DMS153 (cell line): Measurements from ENCODE around the gene DISC1.
"Not testable (repeated sequence)": the region's sequence is repeated elsewhere in the genome, so short reads cannot be mapped to it uniquely, and the experiment has no call there.

Experiments used
- DNase-seq: peaks from one replicate; lab custom pipeline; 2025; lab: John Stamatoyannopoulos, UW

The DISC1 gene

DNA sequence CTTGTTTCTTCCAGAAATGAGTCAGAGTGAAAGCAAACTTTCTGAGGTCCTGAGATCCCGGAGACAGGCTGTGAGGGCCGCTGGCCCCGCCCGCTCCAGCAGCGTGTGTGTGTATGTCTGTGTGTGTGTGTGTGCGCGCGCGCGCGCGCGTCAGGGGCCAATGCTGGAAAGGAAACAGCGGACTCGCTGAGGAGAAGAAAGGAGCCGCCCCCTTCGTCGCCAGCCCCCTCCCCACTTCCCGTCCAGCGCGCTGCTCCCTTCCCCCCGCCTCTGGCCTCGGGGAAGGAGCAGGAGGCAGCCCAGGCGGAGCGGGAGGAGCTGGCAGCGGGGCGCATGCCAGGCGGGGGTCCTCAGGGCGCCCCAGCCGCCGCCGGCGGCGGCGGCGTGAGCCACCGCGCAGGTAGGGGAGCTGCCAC is at the start of gene DISC1:
Gene DISC1, plus strand, starts transcription at position 256 of the 416 bp plus-strand sequence. Its CDS starts 78 bp downstream, at position 334.
- DNase-seq: peak; percentile 78

DNA sequence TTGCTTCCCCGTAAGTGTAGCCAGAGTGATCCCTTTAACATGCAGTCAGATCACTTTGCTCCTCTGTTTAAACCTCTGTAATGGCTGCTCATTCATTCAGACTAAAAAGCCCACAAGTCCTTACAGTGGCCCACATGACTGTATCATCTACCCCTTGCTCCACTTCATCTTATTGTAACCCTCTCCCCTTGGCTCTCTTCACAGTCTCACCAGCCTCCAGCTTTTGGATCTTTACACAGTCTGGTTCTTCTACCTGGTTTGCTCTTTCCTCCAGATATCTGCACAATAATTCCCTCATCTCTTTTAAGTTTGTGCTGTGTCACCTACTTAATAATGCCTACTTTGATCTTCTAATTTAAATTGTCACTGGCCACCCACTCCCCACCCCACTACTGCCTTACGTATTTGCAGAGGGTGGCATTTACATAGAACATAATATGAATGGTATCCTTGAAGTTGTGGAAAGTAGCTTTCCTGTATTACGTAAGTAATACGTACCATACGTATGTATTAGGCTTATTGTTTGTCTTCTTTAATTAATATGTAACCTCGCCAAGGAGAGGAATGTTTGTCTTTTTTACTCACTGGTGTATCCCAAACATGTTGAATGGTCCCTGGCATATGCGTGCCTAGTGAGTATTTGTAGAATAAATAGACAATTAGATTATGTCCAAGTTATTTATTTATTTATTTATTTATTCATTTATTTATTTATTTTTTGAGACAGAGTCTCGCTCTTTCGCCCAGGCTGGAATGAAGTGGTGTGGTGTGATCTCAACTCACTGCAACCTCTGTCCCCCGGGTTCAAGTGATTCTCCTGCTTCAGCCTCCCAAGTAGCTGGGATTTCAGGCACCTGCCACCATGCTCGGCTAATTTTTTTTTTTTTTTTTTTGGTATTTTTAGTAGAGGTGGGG is 49.5 kb upstream of the DISC1 start:
- no peak for DNase-seq

DNA sequence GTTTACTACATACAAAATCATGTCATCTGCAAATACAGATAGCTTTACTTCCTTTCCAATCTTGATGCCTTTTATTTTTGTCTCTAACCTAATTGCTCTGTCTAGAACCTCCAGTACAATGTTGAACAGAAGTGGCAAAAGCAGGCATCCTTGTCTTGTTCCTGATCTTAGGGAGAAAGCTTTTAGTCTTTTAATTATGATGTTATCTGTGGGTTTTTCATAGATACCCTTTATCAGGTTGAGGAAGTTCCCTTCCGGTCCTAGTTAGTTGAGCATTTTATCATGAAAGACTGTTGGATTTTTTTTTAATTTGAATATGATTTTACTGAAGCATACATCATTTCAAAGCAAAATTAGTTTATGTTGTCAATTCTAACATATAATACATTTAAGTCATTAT is 45.7 kb upstream of the DISC1 start:
- DNase-seq: no peak

DNA sequence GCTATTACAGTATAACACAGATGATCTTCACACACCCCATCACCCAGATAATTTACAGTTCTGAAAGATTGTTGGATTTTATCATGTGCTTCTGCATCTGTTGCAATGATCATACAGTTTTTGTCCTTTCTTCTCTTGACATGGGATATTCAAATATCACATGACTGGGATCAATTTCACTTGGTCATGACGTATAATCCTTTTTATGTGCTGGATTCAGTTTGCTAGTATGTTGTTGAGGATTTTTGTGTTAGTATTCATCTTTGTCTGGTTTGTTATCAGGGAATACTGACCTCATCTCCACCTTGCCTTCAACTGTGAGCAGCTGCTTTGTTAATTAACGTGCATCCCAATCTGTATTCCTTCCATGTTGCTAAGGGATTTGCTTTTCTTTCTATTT is 44.7 kb upstream of the DISC1 start:
- DNase-seq: no peak

DNA sequence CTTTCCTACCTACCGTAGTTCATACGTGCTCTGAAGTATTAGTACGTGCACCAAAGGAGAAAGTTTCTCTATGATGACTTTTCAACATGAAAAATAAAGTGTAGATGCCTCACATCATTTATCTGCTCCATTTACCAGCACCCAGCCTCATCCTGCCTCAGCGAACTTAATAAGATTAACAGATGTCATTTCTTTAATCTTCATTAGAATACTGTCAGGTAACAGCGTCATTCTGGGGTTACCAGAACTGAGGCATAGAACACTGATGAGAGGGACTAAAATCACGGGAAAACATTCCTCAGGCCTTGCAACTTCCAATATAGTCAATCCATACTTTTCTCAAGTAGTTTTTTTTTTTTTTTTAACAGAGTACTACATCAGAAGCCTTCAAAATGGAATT is 43.2 kb upstream of the DISC1 start:
- no peak for DNase-seq

DNA sequence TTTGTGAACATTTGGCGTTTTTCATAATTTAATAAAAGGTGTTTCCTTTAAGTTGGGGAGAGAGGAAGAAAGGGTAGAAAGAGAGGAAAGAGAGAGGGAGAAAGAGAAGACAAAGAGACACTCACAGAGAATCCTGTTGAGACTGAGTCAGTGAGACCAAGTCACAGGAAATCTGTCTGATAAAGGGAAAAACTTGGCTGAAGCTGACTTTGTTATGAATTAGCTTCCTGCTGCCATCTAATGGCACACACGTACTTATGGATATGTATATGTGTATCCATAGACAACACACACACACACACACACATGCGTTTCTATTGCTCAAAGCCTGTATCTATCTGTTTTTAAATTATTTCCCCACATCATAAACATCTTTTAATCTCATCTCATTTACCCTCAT is 42.5 kb upstream of the DISC1 start:
- peak; percentile 21 for DNase-seq

DNA sequence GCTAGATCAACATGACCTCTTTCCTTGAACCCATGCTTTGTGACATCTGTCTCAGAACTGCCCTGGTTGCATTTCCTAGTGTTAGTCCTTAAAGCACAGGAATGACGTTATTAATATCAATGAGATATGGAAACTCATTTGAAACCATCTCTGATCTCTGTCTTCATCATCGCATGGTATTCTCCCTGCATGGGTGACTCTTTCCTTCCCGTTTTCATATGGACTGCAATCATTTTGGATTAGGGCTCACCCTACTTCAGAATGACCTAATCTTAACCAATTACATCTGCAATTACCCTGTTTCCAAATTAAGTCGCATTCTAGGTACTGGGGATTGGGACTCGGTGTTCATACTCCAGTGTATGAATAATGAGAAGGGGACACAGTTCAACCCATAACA is 41.7 kb upstream of the DISC1 start:
- no peak for DNase-seq

DNA sequence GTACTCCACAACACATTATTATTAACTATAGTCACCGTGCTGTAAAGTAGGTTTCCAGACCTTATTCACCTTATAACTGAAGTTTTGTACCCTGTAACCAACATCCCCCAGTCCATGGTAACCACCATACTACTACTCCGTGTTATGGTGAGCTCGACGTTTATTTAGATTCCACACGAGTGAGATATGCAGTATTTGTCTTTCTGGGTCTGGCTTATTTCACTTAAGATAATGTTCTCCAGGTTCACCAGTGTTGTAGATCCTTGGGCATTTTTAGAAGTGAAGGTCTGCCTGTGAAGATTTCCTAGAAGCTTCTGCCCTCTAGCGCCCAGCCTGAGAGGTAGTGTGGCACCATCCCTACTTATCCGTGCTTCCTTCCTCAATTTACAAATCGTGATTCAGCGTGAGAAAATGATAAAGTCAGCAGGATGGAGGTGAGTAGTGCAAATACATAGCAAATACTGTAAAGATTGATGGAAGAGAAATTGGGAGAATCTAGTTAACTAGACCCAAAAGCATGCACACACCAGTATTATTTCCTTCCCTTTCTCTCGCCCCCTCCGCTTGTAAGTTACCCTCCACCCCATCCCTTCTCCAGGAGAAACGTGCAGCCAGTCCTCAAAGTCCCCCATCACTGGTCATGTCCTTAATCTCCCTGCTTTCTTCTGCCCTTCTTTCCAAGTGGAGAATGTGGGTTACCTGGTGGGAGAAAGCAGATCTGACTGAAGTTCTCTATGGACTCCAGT is 36.0 kb upstream of the DISC1 start:
- DNase-seq: no peak

DNA sequence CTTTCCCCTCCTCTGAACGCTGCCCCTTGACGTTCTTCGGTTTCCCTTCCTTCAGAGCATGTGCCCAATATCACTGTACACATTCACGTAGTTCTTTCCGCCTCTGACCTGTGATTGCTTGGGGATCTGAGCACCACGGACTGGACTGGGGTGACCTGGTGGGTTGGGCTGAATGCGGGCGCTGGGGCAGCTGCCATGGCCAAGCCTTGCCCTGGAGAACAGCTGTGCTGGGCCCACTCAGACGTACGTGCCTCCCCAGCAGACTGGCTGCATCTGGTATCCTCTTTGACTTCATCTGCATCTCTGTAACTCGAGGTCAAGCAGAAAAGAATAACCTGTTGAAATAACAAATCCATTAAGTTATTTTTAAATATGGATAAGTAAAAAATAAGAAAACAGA is 35.1 kb upstream of the DISC1 start:
- no peak for DNase-seq

DNA sequence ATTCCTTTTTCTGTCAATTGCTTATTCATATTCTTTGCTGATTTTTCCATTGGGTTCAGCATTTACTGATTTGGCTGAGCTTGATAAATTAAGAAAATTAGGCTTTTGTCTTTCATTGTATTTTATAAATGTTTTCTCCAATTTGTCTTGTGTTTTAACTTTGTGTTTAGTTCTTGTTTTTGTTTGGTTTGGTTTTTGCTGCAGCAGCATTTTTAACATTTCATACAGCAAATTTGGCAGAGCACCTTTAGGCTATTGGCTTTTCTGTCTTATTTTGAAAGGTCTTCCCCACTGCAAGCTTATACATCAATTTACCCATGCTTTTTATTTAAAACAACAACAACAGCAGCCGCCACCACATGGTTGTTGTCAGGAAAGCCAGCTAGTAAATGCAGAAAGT is 33.8 kb upstream of the DISC1 start:
- no peak for DNase-seq

DNA sequence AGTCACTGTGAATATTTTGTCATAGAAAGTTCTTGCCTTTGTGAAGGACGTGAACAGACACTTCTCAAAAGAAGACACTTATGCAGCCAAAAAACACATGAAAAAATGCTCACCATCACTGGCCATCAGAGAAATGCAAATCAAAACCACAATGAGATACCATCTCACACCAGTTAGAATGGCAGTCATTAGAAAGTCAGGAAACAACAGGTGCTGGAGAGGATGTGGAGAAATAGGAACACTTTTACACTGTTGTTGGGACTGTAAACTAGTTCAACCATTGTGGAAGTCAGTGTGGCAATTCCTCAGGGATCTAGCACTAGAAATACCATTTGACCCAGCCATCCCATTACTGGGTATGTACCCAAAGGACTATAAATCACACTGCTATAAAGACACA is 33.3 kb upstream of the DISC1 start:
- not testable (repeated sequence) for DNase-seq

DNA sequence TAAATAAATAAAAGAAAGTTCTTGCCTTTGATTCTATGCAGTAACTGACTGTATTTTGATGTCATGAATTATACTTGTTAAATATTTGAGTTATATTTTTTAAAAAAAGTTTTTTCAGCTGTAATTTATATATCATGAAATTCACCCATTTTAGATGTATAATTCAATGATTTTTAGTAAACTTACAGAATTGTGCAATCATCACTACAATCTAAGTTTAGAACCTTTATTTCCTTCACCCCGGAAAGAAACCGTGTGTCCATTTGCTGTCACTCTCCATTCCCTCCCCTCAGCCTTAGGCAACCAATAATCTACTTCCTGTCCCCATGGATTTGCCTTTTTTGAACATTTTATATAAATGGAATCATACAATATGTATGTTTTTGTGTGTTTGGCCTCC is 32.5 kb upstream of the DISC1 start:
- DNase-seq: no peak

DNA sequence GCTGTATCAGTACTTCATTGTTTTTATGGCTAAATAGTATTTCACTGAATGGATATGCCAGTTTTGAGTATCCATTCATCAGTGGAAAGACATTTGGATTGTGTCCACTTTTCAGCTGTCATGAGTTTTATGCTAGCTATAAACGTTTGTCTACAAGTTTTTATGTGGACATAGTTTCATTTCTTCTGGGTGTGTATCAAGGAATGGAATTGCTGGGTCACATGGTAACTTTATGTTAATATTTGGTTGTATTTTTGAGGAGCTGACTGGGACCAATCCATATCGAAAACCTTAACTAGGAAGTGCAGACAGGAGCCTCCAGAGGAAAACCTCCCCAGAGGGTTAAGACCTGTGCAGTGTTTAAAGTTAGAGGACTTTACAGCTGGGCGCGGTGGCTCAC is 31.8 kb upstream of the DISC1 start:
- DNase-seq: no peak

DNA sequence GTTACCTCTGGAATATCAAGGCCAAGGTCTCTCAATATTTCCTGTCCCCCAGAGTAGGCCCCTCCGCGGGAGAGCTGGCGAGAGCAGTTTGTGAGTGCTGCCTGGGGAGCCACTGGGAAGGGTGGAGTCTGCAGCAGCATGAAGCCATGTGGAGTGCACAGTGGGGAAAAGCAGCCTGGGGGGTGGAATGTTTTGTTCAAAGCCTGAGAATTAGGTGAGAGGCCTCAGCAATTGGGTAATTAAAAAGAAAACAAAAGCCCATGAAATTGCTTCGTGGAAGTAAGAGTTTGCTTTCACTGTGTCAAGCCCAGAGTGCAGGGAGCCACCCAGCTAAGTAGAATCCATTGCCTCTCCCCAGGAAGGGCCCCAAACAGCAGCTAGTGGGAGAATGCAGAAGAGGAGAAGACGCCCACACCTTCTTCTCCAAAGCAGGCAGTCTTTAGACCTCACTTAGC is 30.2 kb upstream of the DISC1 start:
- DNase-seq: no peak

DNA sequence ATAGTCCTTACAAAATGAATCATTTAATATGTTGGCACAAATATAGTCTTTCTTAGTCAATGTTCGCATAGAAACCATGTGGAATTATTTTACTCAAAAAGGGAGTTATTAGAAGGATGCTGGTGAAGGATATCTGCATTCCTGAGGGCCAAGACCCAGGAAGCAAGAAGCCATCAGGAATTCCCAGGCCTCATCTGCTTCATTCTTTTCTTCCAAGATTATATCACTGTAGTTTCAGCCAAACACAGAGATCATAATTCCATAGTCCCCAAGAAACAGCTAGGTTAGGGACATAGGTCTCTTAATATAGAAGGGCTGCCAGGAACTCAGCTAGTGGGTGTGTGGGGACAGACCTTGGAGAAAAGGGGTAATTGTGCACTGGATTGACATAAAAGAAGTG is 28.6 kb upstream of the DISC1 start:
- no peak for DNase-seq

DNA sequence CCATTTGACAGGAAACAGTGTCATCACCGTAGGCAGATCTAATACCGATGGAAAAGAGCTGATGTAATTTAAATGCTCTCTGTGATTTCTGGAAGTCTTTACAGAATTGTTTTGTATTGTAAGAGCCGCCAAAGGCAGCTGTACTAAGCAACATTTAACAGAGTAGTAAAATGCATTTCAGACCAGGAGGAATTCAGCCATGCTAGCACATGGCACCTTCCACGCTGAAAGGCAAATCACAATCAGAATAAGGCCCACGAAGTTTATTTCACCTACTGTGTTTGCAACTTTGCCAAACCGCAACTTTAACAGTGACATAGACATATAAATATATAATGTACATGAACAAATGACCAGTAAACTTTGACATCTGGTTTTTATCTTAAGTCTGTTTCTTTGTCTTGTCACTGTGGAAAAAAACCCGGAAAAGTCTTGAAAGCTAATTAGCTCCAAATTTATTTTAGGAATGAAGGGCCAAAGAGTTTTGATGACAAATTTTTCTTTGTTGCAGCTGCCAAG is 26.1 kb upstream of the DISC1 start:
- no peak for DNase-seq

DNA sequence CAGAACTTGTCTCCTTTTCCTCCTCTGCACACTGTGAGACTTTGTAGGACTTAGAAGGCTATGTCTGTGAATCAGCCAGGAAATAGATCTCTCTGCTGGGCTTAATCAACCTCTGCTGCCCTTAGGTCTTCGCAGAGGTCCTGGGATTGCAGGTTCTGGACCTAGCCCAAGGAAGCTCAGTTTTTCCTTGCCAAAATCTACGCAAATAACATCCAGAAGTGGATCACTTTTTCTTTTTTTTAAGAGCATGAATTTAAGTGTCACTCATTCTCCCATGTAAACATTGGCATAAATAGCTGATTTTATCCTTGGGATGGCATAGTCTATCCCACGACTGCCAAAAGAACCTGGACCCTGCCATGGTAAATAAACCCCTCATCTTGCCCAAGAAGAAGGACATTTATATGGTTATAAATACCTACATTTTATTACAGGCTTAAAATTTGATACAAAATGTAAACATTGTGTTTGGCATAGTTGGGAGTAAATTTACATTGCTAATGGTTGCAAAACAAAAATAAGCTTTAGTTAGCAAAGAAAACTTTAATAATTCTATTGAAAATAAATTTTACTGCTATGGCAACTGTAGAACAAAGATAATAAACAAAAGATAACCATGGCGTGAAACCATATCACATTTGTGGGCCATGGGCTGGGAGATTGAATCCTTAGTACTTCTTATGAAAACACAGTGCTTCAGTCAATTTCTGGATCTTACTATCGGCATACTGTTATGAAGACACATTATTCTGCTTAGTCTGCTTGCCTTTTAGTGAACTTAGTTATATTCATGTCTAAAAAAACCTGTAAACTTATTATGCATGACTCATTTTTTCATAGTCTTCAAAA is 24.5 kb upstream of the DISC1 start:
- DNase-seq: no peak

DNA sequence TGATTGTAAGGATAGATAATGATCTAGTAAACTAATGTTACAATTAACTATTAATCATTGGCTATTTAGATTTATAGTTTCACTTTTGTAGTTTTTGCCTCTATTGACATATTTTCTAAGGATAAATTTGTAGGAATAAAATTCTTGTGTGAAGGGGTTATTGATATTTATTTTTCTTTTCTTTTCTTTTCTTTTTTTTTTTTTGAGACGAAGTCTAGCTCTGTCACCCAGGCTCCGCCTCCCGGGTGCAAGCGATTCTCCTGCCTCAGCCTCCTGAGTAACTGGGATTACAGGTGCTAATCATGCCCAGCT is 24.0 kb upstream of the DISC1 start:
- DNase-seq: no peak

DNA sequence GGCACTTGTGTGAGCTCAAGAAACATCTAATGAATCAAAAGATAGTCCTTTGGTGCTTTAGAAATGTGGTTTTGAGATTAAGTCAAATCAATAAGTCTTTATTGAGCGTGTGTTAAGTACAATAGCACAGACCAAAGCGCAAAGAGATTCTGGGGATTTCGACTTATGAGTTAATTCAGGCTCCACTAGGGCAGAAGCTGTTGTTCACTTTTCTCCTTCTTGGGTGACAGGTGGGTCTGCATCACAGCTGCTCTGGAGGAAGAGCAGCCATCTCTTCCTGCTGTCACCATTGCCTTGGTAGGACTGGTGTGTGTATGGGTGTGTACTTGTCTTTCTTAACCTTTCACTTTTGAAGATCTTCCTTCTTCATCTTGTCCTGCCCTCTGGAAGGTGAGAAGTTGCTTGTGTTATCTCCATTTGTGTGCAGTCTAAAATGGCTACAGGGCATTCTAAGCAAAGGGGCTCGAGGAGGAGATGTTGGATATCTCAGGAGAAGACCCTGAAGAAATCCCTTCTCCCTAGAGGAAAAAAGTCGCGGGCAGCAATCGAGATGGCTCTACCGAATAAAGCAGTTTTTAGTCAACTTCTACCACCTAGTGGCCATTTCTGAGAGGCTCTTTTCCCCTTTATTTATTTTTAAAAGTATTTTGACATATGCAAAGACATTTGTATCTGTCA is 22.9 kb upstream of the DISC1 start:
- DNase-seq: peak; percentile 50

DNA sequence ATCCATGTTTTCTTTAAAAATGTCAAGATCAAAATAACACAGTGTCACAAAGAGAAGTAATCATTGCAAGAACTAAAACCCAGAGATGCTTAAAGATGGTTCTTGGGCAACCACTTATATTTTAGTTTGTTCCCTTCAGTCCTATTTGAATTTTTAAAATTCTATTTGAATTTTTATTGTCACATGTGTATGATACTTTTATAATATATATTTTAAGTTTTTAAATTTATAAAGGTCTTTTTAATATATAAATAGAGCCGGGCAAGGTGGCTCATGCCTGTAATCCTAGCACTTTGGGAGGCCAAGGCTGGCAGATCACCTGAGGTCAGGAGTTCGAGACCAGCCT is 22.3 kb upstream of the DISC1 start:
- DNase-seq: no peak

DNA sequence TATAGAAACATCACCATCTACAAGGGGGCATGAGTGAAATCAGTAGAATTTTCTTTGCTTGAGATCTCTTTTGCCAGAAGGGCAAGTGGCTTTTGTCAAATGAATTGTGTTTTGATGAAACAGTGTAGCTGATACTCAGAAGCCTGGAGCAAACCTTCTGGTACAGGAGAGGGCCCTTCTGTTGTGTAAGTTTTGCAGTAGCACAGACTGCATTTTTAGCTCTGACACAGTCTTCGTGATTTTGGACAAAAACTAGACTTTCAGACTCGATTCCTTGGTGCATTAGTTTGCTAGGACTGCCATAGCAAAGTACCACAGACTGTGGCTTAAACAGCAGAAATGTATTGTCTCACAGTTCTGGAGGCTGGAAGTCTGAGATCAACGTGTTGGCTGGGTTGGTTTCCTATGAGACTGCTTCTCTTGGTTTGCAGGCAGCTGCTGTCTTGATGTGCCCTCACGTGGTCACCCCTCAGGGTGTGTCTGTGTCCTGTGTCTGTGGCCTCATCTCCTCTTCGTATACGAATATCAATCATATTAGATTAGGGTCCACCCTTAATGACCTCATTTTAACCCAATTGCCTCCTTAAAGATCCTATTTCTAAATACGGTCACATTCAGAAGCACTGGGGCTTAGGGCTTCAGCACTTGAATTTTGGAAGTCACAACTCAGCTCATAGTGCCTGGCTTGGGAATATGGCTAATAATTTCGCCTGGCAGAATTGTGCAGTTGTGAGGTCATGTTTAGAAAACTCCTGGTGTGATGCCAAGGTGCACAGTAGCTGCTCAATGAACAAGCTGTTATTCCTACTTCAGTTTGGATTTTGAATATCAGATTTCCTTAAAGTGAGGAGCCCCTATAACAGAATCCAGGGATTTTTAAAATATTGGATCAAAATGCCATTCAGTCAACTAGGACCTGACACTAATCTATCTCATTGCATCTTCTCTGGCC is 21.2 kb upstream of the DISC1 start:
- no peak for DNase-seq
